Loucy (cell line): ENCODE data around the gene ZNF362.

Experiments
- H2AFZ ChIP-seq: fragments of 200-600 bp; sonication (generic); 2 replicates; pipeline ENCODE4 v1.6.0; 2016; ENCODE audit warnings: antibody characterized with exemption, mild to moderate bottlenecking, low read length, moderate library complexity
- H3F3A ChIP-seq: fragments of 200-600 bp; 2 replicates; pipeline ENCODE4 v1.6.0; 2016; ENCODE audit warnings: antibody characterized with exemption, low read depth, mild to moderate bottlenecking
- H3K27me3 ChIP-seq: fragments of 200-600 bp; sonication (generic); 2 replicates; pipeline ENCODE4 v1.6.1; 2014; ENCODE audit warnings: low read length, mild to moderate bottlenecking; ENCODE audit not compliant: insufficient read depth, poor library complexity, severe bottlenecking
- H3K36me3 ChIP-seq: fragments of 200-600 bp; sonication (generic); 2 replicates; pipeline ENCODE4 v1.6.1; 2016; ENCODE audit warnings: low read length; ENCODE audit not compliant: insufficient read depth
- H3K4me1 ChIP-seq: fragments of 200-600 bp; sonication (generic); 2 replicates; pipeline ENCODE4 v1.5.1; 2014; ENCODE audit warnings: low read length, mild to moderate bottlenecking; ENCODE audit not compliant: insufficient read depth, poor library complexity, severe bottlenecking
- H3K4me2 ChIP-seq: fragments of 200-600 bp; sonication (generic); 2 replicates; pipeline ENCODE4 v1.6.0; 2014; ENCODE audit warnings: antibody characterized with exemption, low read length, low read depth, mild to moderate bottlenecking; ENCODE audit not compliant: poor library complexity, severe bottlenecking
- H3K4me3 ChIP-seq: fragments of 200-600 bp; sonication (generic); 2 replicates; pipeline ENCODE4 v1.5.1; 2014; ENCODE audit warnings: low read length, mild to moderate bottlenecking, mixed read lengths; ENCODE audit not compliant: poor library complexity, severe bottlenecking
- H3K79me2 ChIP-seq: fragments of 200-600 bp; sonication (generic); 2 replicates; pipeline ENCODE4 v1.6.1; 2014; ENCODE audit warnings: low read length; ENCODE audit not compliant: insufficient read depth
- H3K9ac ChIP-seq: fragments of 200-600 bp; sonication (generic); 2 replicates; pipeline ENCODE4 v1.6.0; 2014; ENCODE audit warnings: mild to moderate bottlenecking, low read depth, low read length, moderate library complexity; ENCODE audit not compliant: poor library complexity, severe bottlenecking
- H3K9me2 ChIP-seq: fragments of 200-600 bp; sonication (generic); replicated peaks from 2 replicates; pipeline ENCODE4 v1.6.1; 2016; ENCODE audit warnings: low read depth, low read length, mixed read lengths
- H3K9me3 ChIP-seq: fragments of 200-600 bp; sonication (generic); 2 replicates; pipeline ENCODE4 v1.6.1; 2014; ENCODE audit warnings: mild to moderate bottlenecking, antibody characterized with exemption, low read length, low read depth; ENCODE audit not compliant: insufficient read depth
- H4K20me1 ChIP-seq: fragments of 200-600 bp; sonication (generic); 2 replicates; pipeline ENCODE4 v1.6.0; 2014; ENCODE audit warnings: antibody characterized with exemption, low read length, mild to moderate bottlenecking; ENCODE audit not compliant: insufficient read depth, poor library complexity, severe bottlenecking
- EZH2phosphoT487 ChIP-seq: fragments of 200-600 bp; IDR thresholded peaks from 2 replicates; pipeline ENCODE4 v1.6.1; 2018; ENCODE audit warnings: antibody characterized with exemption, mild to moderate bottlenecking, moderate library complexity, borderline replicate concordance
- TF ChIP-seq, protein P1 (sequence below): fragments of 200-600 bp; sonication (generic); conservative IDR thresholded peaks from 2 replicates; pipeline ENCODE4 v1.5.1; 2014; ENCODE audit warnings: mild to moderate bottlenecking, antibody characterized with exemption, low read length

The ZNF362 gene, protein sequence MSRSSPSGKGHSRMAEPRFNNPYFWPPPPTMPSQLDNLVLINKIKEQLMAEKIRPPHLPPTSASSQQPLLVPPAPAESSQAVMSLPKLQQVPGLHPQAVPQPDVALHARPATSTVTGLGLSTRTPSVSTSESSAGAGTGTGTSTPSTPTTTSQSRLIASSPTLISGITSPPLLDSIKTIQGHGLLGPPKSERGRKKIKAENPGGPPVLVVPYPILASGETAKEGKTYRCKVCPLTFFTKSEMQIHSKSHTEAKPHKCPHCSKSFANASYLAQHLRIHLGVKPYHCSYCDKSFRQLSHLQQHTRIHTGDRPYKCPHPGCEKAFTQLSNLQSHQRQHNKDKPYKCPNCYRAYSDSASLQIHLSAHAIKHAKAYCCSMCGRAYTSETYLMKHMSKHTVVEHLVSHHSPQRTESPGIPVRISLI

DNA sequence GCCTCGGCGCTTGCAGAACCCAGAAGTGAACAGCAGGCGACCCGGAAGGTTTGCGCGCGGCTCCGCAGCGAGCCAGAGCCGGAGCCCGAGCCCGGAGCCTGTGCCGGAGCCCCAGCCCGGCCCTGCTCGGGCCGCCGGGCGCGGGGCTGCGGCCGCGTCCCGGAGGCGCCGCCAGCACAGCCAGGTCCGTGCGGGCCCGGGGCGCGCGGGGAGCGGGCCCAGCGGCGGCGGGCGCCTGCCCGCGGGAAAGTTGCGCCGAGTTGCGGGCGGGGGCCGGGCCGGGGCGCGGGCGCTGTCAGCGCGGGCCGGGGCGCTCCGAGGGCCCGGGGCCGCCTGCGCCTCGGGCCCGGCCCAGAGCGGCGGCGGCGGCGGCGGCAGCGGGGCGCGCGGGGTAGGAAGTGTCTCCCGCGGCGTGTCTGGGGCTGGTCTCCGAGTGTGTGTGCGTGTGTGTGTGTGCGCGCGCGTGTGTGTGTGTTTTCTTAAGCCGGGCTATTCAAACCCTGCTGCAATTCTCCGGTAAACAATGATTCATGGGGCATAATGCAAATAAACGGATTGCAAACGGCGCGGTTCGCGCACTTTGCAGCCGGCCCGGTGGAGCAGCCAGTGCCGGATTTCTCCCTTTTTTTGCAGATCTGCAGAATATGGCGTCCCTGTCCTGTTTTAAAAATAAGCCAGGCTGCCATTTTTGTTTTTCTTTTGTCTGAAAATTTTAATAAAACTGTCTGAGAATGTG, at the start of gene ZNF362:
TSS of gene ZNF362 (plus strand) at position 22 of the 736 bp plus-strand sequence. CDS start 14,083 bp downstream, outside the sequence.
- peaks cover 48% of the 10 kb centered on the region for H3K4me1 ChIP-seq
- H3K36me3 ChIP-seq: no peaks in the 10 kb centered on the region
- no peaks in the 10 kb centered on the region for H3K27me3 ChIP-seq
- no peaks in the 10 kb centered on the region for H3K9me3 ChIP-seq
- peaks cover 37% of the 10 kb centered on the region for H4K20me1 ChIP-seq
- H3K79me2 ChIP-seq: peaks cover 50% of the 10 kb centered on the region
- H3K4me3 ChIP-seq: peak within 1 kb of the TSS; percentile 99
- TF ChIP-seq, protein P1, sequence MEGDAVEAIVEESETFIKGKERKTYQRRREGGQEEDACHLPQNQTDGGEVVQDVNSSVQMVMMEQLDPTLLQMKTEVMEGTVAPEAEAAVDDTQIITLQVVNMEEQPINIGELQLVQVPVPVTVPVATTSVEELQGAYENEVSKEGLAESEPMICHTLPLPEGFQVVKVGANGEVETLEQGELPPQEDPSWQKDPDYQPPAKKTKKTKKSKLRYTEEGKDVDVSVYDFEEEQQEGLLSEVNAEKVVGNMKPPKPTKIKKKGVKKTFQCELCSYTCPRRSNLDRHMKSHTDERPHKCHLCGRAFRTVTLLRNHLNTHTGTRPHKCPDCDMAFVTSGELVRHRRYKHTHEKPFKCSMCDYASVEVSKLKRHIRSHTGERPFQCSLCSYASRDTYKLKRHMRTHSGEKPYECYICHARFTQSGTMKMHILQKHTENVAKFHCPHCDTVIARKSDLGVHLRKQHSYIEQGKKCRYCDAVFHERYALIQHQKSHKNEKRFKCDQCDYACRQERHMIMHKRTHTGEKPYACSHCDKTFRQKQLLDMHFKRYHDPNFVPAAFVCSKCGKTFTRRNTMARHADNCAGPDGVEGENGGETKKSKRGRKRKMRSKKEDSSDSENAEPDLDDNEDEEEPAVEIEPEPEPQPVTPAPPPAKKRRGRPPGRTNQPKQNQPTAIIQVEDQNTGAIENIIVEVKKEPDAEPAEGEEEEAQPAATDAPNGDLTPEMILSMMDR: no peak
- no peak for TF ChIP-seq EZH2phosphoT487
- H2AFZ ChIP-seq: peak within 1 kb of the TSS; percentile 81
- H3K9ac ChIP-seq: peak within 1 kb of the TSS; percentile 100
- no peaks in the 10 kb centered on the region for H3K9me2 ChIP-seq
- peak within 1 kb of the TSS; percentile 96 for H3K4me2 ChIP-seq
- no peaks in the 10 kb centered on the region for H3F3A ChIP-seq

DNA sequence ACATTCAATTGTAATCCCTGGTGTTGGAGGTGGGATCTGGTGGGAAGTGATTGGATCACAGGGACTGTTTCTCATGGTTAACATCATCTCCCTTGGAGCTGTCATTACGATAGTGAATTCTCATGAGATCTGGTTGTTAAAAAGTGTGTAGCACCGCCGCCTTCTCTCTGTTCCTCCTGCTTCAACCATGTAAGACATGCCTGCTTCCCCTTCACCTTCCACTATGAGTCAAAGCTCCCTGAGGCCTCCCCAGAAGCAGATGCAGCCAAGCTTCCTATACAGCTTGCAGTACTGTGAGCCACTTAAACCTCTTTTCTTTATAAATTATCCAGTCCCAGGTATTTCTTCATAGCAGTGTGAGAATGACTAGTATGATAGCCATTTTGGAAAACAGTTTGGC, 44.3 kb upstream of the ZNF362 start:
- Histone ChIP-seq H2AFZ (no peak overlapping the region), H3K9me3 (no peaks in the 10 kb centered on the region), H3K4me2 (no peak overlapping the region), H3K9me2 (no peaks in the 10 kb centered on the region), H3K36me3 (no peaks in the 10 kb centered on the region), H3K9ac (no peak overlapping the region), H3K4me3 (no peak overlapping the region), H4K20me1 (no peaks in the 10 kb centered on the region), H3K4me1 (no peaks in the 10 kb centered on the region), H3K79me2 (no peaks in the 10 kb centered on the region), H3K27me3 (no peaks in the 10 kb centered on the region), H3F3A (no peaks in the 10 kb centered on the region)
- TF ChIP-seq, protein P1: no peak
- no peak for TF ChIP-seq EZH2phosphoT487

GRCh38 chr1:33219886-33220661, 36.2 kb upstream of the ZNF362 start:
- Histone ChIP-seq H3K9me2 (no peaks in the 10 kb centered on the region), H3K4me1 (peaks cover 6% of the 10 kb centered on the region), H3K9ac (no peak overlapping the region), H2AFZ (no peak overlapping the region), H3K4me2 (no peak overlapping the region), H3K4me3 (no peak overlapping the region), H3F3A (no peaks in the 10 kb centered on the region), H4K20me1 (no peaks in the 10 kb centered on the region), H3K79me2 (no peaks in the 10 kb centered on the region), H3K27me3 (no peaks in the 10 kb centered on the region), H3K36me3 (no peaks in the 10 kb centered on the region), H3K9me3 (no peaks in the 10 kb centered on the region)
- TF ChIP-seq EZH2phosphoT487: no peak
- TF ChIP-seq, protein P1: no peak
